PFSK-1 (cell line): ENCODE results near the gene LMBRD1.

ENCODE experiments used
- FOXP2 ChIP-seq: optimal IDR thresholded peaks from 2 replicates; pipeline ENCODE3; 2011; ENCODE audit warnings: borderline replicate concordance, control low read depth, inconsistent platforms; ENCODE audit not compliant: insufficient read depth; ENCODE audit errors: extremely low read length, extremely low read depth
- POLR2AphosphoS5 ChIP-seq: IDR thresholded peaks from 2 replicates; pipeline ENCODE4 v1.6.1; 2012; ENCODE audit warnings: low read depth, mild to moderate bottlenecking, control low read depth, low read length, moderate library complexity
- SIN3A ChIP-seq: IDR thresholded peaks from 2 replicates; pipeline ENCODE4 v1.6.1; 2012; ENCODE audit warnings: mild to moderate bottlenecking, low read length, moderate library complexity, borderline replicate concordance; ENCODE audit not compliant: insufficient read depth
- TAF1 ChIP-seq: IDR thresholded peaks from 2 replicates; pipeline ENCODE4 v1.6.1; 2012; ENCODE audit warnings: low read length, control low read depth, borderline replicate concordance; ENCODE audit not compliant: insufficient read depth
- TF ChIP-seq, protein P1 (sequence below), 2 experiments: IDR thresholded peaks; 2 replicates each; pipeline versions ENCODE4 v1.6.1 to v1.8.0; 2011 to 2012; ENCODE audit warnings: low read depth in 2 of 2, low read length in 2 of 2, control low read depth in 1 of 2, inconsistent platforms in 1 of 2, mild to moderate bottlenecking in 1 of 2, moderate library complexity in 1 of 2; ENCODE audit not compliant: insufficient read depth in 1 of 2

The LMBRD1 gene

DNA sequence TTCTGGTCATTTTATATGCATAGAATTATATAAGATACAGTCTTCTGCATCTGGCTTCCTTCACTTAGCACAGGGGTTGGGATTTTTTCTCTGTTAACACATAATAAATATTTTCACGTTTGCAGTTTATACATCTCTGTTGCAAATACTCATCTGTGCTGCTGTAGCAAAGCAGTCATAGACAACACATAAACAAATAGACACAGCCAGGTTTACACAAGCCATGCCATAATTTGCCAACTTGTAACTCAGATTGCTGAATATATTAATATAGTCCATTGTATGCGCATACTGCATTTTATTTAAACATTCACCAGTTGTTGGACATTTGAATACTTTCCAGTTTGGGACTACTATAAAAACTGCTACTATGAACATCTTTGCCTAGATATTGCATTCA is 35.0 kb downstream of the LMBRD1 start:
- TF ChIP-seq TAF1, result no peak
- no peak for TF ChIP-seq POLR2AphosphoS5
- TF ChIP-seq SIN3A, result no peak
- TF ChIP-seq FOXP2, result no peak
- TF ChIP-seq, protein P1, sequence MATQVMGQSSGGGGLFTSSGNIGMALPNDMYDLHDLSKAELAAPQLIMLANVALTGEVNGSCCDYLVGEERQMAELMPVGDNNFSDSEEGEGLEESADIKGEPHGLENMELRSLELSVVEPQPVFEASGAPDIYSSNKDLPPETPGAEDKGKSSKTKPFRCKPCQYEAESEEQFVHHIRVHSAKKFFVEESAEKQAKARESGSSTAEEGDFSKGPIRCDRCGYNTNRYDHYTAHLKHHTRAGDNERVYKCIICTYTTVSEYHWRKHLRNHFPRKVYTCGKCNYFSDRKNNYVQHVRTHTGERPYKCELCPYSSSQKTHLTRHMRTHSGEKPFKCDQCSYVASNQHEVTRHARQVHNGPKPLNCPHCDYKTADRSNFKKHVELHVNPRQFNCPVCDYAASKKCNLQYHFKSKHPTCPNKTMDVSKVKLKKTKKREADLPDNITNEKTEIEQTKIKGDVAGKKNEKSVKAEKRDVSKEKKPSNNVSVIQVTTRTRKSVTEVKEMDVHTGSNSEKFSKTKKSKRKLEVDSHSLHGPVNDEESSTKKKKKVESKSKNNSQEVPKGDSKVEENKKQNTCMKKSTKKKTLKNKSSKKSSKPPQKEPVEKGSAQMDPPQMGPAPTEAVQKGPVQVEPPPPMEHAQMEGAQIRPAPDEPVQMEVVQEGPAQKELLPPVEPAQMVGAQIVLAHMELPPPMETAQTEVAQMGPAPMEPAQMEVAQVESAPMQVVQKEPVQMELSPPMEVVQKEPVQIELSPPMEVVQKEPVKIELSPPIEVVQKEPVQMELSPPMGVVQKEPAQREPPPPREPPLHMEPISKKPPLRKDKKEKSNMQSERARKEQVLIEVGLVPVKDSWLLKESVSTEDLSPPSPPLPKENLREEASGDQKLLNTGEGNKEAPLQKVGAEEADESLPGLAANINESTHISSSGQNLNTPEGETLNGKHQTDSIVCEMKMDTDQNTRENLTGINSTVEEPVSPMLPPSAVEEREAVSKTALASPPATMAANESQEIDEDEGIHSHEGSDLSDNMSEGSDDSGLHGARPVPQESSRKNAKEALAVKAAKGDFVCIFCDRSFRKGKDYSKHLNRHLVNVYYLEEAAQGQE (IDR thresholded peaks at IDR 0.05; ENCODE audit: insufficient read depth in 1 of 2, low read depth in 2 of 2, low read length in 2 of 2), result no peak

DNA sequence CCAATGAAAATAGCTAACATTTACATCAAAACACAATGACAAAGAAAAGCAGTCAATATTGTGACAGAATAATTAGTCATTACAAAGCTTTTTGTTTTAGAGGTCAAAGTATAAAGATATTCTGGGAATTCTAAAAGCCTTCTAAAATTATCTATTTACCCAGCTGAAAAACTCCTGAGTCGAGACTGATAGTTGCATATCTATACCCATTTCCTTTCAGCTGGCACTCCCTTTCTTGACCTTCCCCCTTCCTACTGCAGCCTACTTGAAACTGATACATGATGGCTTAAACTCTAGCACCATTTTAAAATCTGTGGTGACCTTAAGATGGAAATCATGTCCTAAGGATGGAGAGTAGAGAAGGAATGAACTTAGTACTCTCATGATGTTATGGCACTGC is 38.6 kb downstream of the LMBRD1 start:
- TF ChIP-seq, protein P1 (IDR thresholded peaks at IDR 0.05; ENCODE audit: insufficient read depth in 1 of 2, low read depth in 2 of 2, low read length in 2 of 2), result no peak
- no peak for TF ChIP-seq FOXP2
- TF ChIP-seq TAF1, result no peak
- TF ChIP-seq POLR2AphosphoS5, result no peak
- TF ChIP-seq SIN3A, result no peak

DNA sequence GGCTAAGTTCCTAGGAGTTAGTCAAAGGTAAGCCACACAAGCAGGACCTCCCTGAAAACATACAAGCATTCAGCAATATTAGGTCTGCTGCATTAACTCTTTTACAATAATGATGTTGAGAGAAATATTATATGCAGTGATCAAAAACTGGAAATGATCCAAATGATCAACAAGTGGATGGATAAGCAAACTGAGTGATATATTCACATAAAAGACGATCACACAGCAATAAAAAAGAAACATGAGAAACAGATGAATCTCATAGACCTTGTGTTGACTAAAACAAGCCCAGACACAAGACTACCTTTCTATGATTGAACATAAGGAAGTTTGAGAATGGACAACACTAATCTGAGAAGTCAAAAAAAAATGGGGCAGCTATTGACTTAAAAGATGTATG is 39.9 kb downstream of the LMBRD1 start:
- TF ChIP-seq POLR2AphosphoS5, result no peak
- TF ChIP-seq FOXP2, result no peak
- TF ChIP-seq SIN3A, result no peak
- TF ChIP-seq, protein P1 (IDR thresholded peaks at IDR 0.05; ENCODE audit: insufficient read depth in 1 of 2, low read depth in 2 of 2, low read length in 2 of 2), result no peak
- no peak for TF ChIP-seq TAF1

DNA sequence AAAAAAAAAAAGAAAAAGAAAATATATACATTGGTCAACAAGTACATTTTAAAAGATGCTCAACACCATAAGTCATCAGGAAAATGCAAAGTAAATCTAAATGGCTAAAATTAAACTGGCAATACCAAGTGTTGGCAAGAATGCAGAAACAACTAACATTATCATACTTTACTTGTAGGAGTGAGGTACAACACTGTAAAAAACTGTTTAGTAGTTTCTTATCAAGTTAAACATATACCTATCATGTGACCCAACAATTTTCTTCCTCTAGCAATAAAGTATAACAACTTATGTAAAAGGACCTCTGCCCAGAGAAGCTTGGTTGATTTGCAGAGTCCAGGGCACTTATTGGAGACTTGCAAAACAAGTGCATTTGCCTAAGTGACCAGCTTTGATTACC is 40.4 kb downstream of the LMBRD1 start:
- TF ChIP-seq SIN3A (no peak), FOXP2 (no peak), TAF1 (no peak), POLR2AphosphoS5 (no peak)
- TF ChIP-seq, protein P1 (IDR thresholded peaks at IDR 0.05; ENCODE audit: insufficient read depth in 1 of 2, low read depth in 2 of 2, low read length in 2 of 2), result no peak

DNA sequence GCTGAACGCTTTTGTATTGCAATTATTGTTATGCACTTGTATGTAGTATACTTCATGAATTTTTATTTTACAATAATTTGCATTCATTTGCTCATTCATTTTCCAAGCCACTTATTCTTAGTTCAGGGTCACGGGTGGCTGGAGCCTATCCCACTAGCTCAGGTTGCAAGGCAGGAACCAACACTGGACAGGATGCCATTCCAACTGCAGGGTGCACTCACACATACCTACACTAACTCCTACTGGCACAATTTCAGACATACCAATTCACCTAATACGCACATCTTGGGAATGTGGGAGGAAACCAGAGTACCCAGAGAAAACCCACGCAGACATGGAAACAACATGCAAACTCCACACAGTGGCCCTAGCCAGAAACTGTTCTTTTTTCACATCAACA is 61.8 kb downstream of the LMBRD1 start:
- TF ChIP-seq FOXP2, result no peak
- TF ChIP-seq, protein P1 (IDR thresholded peaks at IDR 0.05; ENCODE audit: insufficient read depth in 1 of 2, low read depth in 2 of 2, low read length in 2 of 2), result no peak
- TF ChIP-seq TAF1, result no peak
- no peak for TF ChIP-seq SIN3A
- no peak for TF ChIP-seq POLR2AphosphoS5
